NCI-H2029 treated with DMSO at 0.1 percent for 48 hours (cell line): Measurements from ENCODE around the gene PLPPR5.

Source experiments
- DNase-seq: peaks from one replicate; lab custom pipeline; 2025; lab: John Stamatoyannopoulos, UW

PLPPR5 gene

DNA sequence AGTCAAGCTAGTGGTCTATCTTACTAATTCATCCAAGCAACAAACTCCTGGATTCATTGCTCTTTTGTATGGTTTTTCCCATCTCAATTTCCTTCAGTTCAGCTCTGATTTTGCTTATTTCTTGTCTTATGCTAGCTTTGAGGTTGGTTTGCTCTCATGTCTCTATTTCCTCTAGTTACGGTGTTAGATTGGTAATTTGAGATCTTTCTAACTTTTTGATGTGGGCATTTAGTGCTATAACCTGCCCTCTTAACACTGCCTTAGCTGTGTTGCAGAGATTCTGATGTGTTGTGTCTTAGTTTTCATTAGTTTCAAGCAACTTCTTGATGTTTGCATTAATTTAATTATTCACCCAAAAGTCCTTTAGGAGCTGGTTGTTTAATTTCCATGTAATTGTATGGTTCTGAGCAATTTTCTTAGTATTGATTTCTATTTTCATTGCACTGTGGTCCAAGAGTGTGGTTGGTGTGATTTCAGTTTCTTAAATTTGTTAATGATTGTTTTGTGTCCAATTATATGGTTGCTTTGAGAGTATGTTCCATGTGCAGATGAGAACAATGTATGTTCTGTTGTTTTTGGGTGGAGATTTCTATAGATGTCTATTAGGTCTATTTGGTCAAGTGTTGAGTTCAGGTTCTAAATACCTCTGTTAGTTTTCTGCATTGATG, 154.6 kb downstream of the PLPPR5 start:
- no peak for DNase-seq

DNA sequence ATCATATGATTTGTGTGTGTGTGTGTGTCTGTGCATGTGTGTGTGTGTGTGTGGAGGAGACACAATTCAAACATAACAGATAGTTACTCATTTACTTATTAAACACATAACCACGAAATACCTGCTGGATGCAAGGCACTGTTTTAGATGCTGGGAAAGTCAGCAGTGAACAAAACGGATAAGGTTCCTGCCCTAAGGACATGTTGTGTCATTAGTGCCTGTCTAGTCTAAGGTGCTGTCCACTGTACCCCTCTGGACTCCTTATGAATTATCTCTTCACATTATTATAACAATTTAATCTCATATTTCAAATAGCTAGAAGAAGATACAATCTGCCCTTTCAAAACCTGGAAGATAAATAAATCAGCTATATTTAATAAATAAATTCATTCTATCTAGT, 162.4 kb downstream of the PLPPR5 start:
- no peak for DNase-seq
